CD14-positive monocyte (primary cell): ENCODE results near the gene FAM184A. TPM values are rescaled to one million over a fixed set of nuclear protein-coding genes. Genes with fewer than 3 reads are reported as not detected.

ENCODE experiments used
- DNase-seq, 3 donors: peaks; one replicate each; pipeline ENCODE4 v3.0.0-alpha.2; 2011 to 2022
- H2AFZ ChIP-seq: 2 replicates; pipeline ENCODE4 v1.6.0; 2012; ENCODE audit warnings: mild to moderate bottlenecking, low read depth, low read length, inconsistent platforms; ENCODE audit not compliant: insufficient read depth, poor library complexity, severe bottlenecking
- H3K27ac ChIP-seq, 2 donors: 1 replicate in 1 of 2; 2 replicates in 1 of 2; pipeline ENCODE4 v1.5.1; 2012 to 2013; ENCODE audit warnings: low read length in 2 of 2, control low read depth in 1 of 2, inconsistent platforms in 1 of 2, low read depth in 1 of 2, mild to moderate bottlenecking in 1 of 2
- H3K27me3 ChIP-seq, 2 donors: one replicate each; pipeline versions ENCODE4 v1.6.0 to v1.6.1; 2011 to 2013; ENCODE audit warnings: low read length in 2 of 2; ENCODE audit not compliant: control insufficient read depth in 2 of 2, insufficient read depth in 2 of 2
- H3K36me3 ChIP-seq, 2 donors: replicated peaks in 1 of 2; 1 replicate in 1 of 2; 2 replicates in 1 of 2; pipeline versions ENCODE4 v1.5.1 to v1.6.1; 2012 to 2013; ENCODE audit warnings: low read length in 2 of 2, control low read depth in 1 of 2, inconsistent platforms in 1 of 2, mild to moderate bottlenecking in 1 of 2; ENCODE audit not compliant: insufficient read depth in 2 of 2, control insufficient read depth in 1 of 2
- H3K4me1 ChIP-seq, 2 donors: 1 replicate in 1 of 2; 2 replicates in 1 of 2; pipeline versions ENCODE4 v1.5.1 to v1.6.1; 2012 to 2013; ENCODE audit warnings: low read length in 2 of 2, control low read depth in 1 of 2, inconsistent platforms in 1 of 2, mild to moderate bottlenecking in 1 of 2, moderate library complexity in 1 of 2; ENCODE audit not compliant: insufficient read depth in 2 of 2, control insufficient read depth in 1 of 2
- H3K4me2 ChIP-seq: replicated peaks from 2 replicates; pipeline ENCODE3; 2012; ENCODE audit warnings: low read length, moderate library complexity, mild to moderate bottlenecking; ENCODE audit not compliant: poor library complexity, severe bottlenecking; ENCODE audit errors: extremely low read depth
- H3K4me3 ChIP-seq, 3 experiments: fragments of 200-600 bp in 1 of 3; sonication (generic) in 1 of 3; replicated peaks in 1 of 3; 1 replicate in 2 of 3; 2 replicates in 1 of 3; pipeline ENCODE4 v1.5.1; 2011 to 2013; ENCODE audit warnings: low read length in 3 of 3, mild to moderate bottlenecking in 3 of 3, control low read depth in 2 of 3, low read depth in 2 of 3, inconsistent platforms in 1 of 3, moderate library complexity in 1 of 3
- H3K79me2 ChIP-seq: 2 replicates; pipeline ENCODE4 v1.6.0; 2012; ENCODE audit warnings: mild to moderate bottlenecking, control low read depth, inconsistent platforms, low read length, moderate library complexity; ENCODE audit not compliant: insufficient read depth
- H3K9ac ChIP-seq: 2 replicates; pipeline ENCODE4 v1.6.0; 2017; ENCODE audit warnings: low read length, mild to moderate bottlenecking; ENCODE audit not compliant: insufficient read depth, poor library complexity, severe bottlenecking
- H3K9me3 ChIP-seq, 2 donors: replicated peaks in 1 of 2; 1 replicate in 1 of 2; 2 replicates in 1 of 2; pipeline versions ENCODE4 v1.5.1 to v1.6.1; 2012 to 2013; ENCODE audit warnings: low read length in 2 of 2, control low read depth in 1 of 2; ENCODE audit not compliant: control insufficient read depth in 1 of 2, insufficient read depth in 1 of 2
- H4K20me1 ChIP-seq: 2 replicates; pipeline ENCODE4 v1.6.0; 2012; ENCODE audit warnings: mild to moderate bottlenecking, low read length, control low read depth, moderate library complexity; ENCODE audit not compliant: insufficient read depth
- H3K27ac Mint-ChIP-seq, 7 donors: one replicate each; pipeline ENCODE4 v1.8.0; 2020; ENCODE audit warnings: mild to moderate bottlenecking in 7 of 7, mixed read lengths in 7 of 7, moderate library complexity in 6 of 7, inconsistent platforms in 2 of 7
- H3K27me3 Mint-ChIP-seq, 3 donors: one replicate each; pipeline ENCODE4 v1.8.0; 2021 to 2022; ENCODE audit warnings: low read depth in 3 of 3, mild to moderate bottlenecking in 3 of 3, mixed read lengths in 3 of 3, moderate library complexity in 3 of 3, inconsistent platforms in 1 of 3
- H3K36me3 Mint-ChIP-seq, 2 donors: one replicate each; pipeline ENCODE4 v1.8.0; 2020; ENCODE audit warnings: mixed read lengths in 2 of 2, inconsistent platforms in 1 of 2, mild to moderate bottlenecking in 1 of 2
- H3K4me1 Mint-ChIP-seq: one replicate; pipeline ENCODE4 v1.8.0; 2020; ENCODE audit warnings: mild to moderate bottlenecking, mixed read lengths
- H3K4me3 Mint-ChIP-seq, 2 donors: one replicate each; pipeline ENCODE4 v1.8.0; 2020; ENCODE audit warnings: mild to moderate bottlenecking in 2 of 2, mixed read lengths in 2 of 2, moderate library complexity in 1 of 2
- H3K9me3 Mint-ChIP-seq, 7 donors: one replicate each; pipeline ENCODE4 v1.8.0; 2020 to 2022; ENCODE audit warnings: mixed read lengths in 7 of 7, mild to moderate bottlenecking in 6 of 7, moderate library complexity in 6 of 7, inconsistent platforms in 2 of 7
- CTCF ChIP-seq: fragments of 200-600 bp; IDR thresholded peaks from one replicate; pipeline ENCODE4 v1.8.0; 2022; ENCODE audit warnings: antibody characterized with exemption, mild to moderate bottlenecking
- WGBS: methylation state at CpG from one replicate; pipeline ENCODE4 v1.1.5; 2013; ENCODE audit warnings: missing lambda C conversion rate; ENCODE audit not compliant: insufficient coverage; 5-methylcytosine and 5-hydroxymethylcytosine counted together
- intact Hi-C, 2 donors: fragments of 100-400 bp; cut with micrococcal nuclease; formaldehyde crosslinking; loops; one replicate each; pipeline versions ENCODE4 v1.15.0 to v1.15.1; 2023
- polyA plus RNA-seq, 3 donors: library from polyadenylated mRNA; depleted of rRNA in 1 of 3; unstranded in 2 of 3; stranded (reverse) in 1 of 3; fragments of 300-500 nt in 2 of 3; fragments of >200 nt in 1 of 3; fragmentation: Illumina TruSeq in 2 of 3; gene quantifications; 1 replicate in 2 of 3; 2 replicates in 1 of 3; pipeline ENCODE4 v1.2.3, GENCODE V29; 2012 to 2021

Gene FAM184A
- polyA plus RNA-seq, 3 donors = not detected

GRCh38 chr6:118965371-118965770, 113.1 kb downstream of the FAM184A start:
- H3K4me3 ChIP-seq = no peak overlapping the region
- Mint-ChIP-seq H3K9me3 (peaks cover 0 to 4% (median 0%) of the 10 kb centered on the region in 7 donors), H3K36me3 (no peaks in the 10 kb centered on the region), H3K27me3 (peaks cover 0 to 3% (median 2%) of the 10 kb centered on the region in 3 donors), H3K4me3 (no peak overlapping the region), H3K27ac (no peak overlapping the region), H3K4me1 (peaks cover 3% of the 10 kb centered on the region)
- DNase-seq = no peak
- H3K9me3 ChIP-seq = no peaks in the 10 kb centered on the region
- no peaks in the 10 kb centered on the region for H3K27me3 ChIP-seq
- WGBS = no CpG with 5 or more reads among the region's 3 CpGs
- no peak overlapping the region for H3K9ac ChIP-seq
- intact Hi-C loops = loop anchor here (10.0 kb wide), 2 partner anchors 139 to 149 kb away; no protein-coding TSS in a partner anchor
- H3K4me2 ChIP-seq = no peak overlapping the region
- H3K79me2 ChIP-seq = no peaks in the 10 kb centered on the region
- H3K36me3 ChIP-seq = no peaks in the 10 kb centered on the region
- no peak overlapping the region for H2AFZ ChIP-seq
- no peak overlapping the region for H3K27ac ChIP-seq
- H4K20me1 ChIP-seq = no peaks in the 10 kb centered on the region
- TF ChIP-seq CTCF = no peak
- H3K4me1 ChIP-seq = peaks cover 0 to 3% of the 10 kb centered on the region in 2 donors

DNA sequence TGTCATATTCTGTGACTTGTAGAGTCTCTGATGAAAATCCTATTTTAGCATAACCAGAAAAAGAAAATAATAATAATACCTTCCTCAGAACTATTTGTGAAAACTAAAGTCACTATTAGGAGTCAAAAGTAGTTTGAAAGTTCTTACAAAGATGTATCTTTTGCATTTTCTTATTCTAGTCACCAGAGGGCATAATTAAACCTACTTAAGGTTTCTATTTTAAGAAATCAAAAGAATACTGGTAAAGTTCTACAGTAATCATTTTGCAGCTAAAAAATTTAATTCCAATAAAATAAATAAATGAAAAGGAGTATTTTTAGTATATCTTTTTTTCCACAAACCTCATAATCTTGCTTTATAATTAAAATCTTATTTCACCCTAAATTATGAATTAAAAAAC, 115.5 kb downstream of the FAM184A start:
- no peak overlapping the region for H3K9ac ChIP-seq
- H3K4me1 Mint-ChIP-seq = peaks cover 4% of the 10 kb centered on the region
- H3K9me3 ChIP-seq = no peaks in the 10 kb centered on the region
- peaks cover 0 to 3% (median 2%) of the 10 kb centered on the region in 3 donors for H3K27me3 Mint-ChIP-seq
- peak; percentile 18 for TF ChIP-seq CTCF
- H3K27me3 ChIP-seq = no peaks in the 10 kb centered on the region
- H3K4me1 ChIP-seq = no peaks in the 10 kb centered on the region
- no peak overlapping the region for H3K27ac ChIP-seq
- no peaks in the 10 kb centered on the region for H3K9me3 Mint-ChIP-seq
- no peaks in the 10 kb centered on the region for H3K36me3 Mint-ChIP-seq
- no peaks in the 10 kb centered on the region for H3K36me3 ChIP-seq
- H3K4me3 ChIP-seq = no peak overlapping the region
- H3K4me3 Mint-ChIP-seq = no peak overlapping the region
- intact Hi-C loops = loop anchor here (10.0 kb wide), 2 partner anchors 142 to 152 kb away; no protein-coding TSS in a partner anchor
- H2AFZ ChIP-seq = no peak overlapping the region
- no peak overlapping the region for H3K27ac Mint-ChIP-seq
- no peak overlapping the region for H3K4me2 ChIP-seq
- no peak for DNase-seq
- no peaks in the 10 kb centered on the region for H3K79me2 ChIP-seq
- H4K20me1 ChIP-seq = no peaks in the 10 kb centered on the region
